GM19463 (cell line): Measurements from ENCODE around the gene SGTB.
"Not testable (repeated sequence)": the region's sequence is repeated elsewhere in the genome, so short reads cannot be mapped to it uniquely, and the experiment has no call there.

ENCODE experiments used
- ATAC-seq: cut with Tn5 transposase; IDR thresholded peaks from one replicate; pipeline ENCODE4 v1.9.1; 2021; ENCODE audit warnings: mild to moderate bottlenecking, moderate library complexity; ENCODE audit not compliant: unreplicated experiment

The SGTB gene

DNA sequence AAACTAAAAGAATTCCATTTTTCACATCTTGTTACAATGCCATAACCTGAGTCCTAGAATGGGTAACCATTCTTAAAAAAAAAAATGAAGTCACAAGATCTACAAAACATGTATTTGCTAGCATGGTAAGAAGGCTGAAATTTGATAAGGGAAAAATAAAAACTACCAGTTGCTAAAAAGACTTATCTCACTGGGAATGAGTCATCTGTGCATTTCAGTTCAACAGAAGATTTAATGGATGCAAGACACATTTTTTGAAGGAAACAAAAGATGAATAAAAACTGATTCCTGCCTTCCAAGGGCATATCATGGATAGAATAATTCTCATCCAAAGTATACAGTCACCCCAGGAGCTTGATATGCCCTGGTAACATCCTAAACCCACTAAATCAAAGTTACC is 47.2 kb downstream of the SGTB start:
- no peak for ATAC-seq

GRCh38 chr5:65672796-65673195 is 49.1 kb downstream of the SGTB start:
- ATAC-seq: no peak

DNA sequence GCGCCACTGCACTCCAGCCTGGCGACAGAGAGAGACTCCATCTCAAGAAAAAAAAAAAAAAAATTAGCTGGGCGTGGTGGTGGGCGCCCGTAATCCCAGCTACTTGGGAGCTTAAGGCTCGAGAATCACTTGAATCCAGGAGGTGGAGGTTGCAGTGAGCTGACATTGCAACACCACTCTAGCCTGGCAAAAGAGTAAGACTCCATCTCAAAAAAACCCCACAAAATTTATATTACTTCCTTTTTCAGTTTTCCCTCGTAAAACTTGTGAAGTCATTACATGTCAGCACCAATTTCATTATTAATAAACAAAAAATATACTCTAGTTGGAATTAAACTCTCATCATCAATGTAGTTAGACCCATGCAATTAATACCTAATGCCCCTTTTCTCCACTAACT is 53.2 kb downstream of the SGTB start:
- no peak for ATAC-seq

DNA sequence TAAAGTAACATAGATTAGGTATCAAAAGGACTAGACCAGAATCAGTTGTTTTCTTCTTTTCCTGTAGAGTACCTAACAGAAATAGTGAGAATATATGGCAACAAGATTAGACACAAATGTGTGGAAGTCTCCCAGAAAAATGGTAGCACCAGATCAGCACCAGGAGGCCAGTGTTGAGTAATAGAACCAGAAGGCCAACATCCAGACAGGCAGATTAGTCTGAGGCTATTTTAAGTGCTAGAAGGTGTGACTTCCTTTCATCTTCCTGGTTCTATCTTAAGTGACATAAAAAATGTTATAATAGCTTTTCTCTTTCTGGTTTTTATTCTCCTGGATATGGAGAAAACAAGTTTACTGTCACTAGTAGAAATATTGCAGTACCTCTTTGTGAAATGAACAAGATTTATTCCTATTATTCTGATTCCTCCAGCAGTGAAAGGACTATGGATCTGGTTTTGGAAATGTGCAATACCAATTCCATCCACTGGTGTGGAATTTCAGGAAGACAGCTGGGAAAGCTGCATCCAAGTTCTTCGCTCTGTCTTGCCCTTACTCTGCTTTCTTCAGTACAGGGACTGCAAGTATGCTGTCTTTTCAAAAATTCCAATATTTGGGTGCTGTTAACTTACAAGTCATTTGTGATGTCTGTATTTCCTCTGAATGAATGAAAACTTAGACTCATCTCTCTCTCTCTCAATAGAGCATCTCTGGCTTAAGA is 57.9 kb downstream of the SGTB start:
- ATAC-seq: no peak

DNA sequence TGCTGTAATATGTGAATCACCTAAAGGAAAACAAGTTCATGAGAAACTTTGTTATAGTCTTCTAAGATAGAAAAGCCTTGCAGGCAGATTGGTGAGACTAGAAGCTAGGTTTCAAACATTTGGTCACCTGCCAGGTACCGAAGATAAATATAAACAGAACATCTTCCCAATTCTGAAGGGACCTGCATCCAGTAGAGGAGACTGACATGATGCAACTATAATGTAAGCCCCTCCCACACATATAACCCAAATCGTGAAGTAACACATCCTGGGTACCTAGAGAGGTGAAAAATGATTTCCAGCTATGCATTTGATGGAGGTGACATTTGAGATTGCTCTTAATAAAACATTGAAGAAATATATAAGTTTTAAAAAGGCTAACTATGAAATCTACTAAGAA is 67.2 kb downstream of the SGTB start:
- ATAC-seq: no peak

DNA sequence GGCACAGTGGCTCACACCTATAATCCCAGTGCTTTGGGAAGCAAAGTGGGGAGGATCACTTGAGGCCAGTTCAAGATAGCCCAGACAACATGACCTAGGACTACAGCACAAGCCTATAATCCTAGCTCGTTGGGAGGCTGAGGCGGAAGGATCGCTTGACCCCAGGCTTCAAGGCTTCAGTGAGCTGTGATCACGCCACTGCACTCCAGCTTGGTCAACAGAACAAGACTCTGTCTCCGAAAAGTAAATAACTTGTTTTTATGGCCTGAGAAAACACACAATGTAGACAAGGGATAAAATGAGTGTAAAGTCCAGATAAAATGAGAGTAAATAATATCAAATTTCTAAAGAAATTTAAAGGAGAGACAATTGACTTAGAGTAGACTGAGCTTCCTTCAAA is 70.8 kb downstream of the SGTB start:
- ATAC-seq: no peak

- no peak for ATAC-seq
These were observed 74.0 kb downstream of the SGTB start for GRCh38 chr5:65647941-65648340.

DNA sequence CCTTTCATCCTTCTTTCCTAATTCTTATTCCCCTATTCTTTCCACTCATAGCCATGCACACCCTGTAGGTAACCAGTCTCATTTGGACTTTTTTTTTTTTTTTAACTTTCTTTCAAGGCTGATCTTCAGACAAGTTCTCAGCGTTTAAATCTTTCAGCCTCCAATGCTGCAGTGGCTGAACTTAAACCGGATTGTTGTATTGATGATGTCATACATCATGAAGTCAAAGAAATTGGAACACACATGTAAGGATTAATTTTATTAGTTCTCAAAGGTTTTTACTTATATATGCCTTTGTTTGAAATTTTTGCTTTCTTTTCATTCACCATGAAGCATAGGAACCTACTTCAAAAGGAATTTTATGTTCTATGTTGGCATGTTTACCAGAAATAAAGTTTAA is 75.0 kb downstream of the SGTB start:
- ATAC-seq: no peak

DNA sequence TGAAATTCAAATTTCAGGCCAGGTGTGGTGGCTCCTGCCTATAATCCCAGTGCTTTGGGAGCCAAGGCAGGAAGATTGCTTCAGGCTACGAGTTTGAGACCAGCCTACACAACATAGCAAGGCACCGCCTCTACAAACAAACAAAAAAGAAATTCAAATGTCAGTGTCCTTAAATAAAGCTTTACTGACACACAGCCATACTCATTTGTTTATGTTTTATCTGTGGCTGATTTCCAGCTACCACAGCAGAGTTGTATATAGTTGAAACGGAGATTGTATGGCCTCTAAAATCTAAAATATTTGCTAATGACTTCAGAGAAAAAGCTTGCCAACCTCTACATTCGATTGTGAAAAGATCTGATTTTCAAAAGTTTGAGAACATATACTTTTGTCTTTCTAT is 81.7 kb downstream of the SGTB start:
- no peak for ATAC-seq

DNA sequence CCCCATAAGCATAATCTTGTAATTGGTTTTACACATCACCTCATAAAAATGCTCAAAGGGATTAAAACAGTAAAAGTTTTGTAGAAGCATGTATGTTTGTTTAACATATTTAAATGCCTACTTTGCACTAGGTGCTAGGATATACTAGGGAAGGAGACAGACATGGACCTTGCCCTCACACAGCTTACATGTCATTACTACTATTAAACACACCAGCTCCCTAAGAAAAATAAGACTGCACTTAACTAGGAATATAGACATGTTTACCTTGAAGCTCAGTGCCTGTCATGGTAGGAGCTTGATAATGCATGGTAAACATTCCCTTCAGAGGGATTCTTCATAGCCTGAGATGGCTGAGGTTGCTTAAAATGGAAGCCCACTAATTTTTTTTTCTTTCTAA is 90.9 kb downstream of the SGTB start:
- no peak for ATAC-seq

DNA sequence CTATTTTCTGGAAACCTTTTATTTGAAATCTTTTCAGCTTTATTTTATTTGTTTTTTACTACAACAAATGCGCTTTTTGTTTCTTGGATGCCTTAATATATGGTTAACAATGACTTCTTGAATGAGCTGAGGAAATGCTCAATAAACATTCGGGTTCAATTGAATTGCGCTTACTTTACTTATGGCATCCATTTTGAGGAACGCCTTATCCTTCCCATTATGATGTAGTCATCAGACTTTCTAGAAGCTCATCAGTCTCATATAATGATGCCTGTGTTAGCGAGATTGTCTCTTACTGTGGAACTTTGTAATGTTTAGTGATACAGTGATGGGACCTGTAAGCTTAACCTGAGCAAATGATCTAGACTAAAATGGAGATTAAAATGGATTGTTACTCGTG is 96.2 kb downstream of the SGTB start:
- no peak for ATAC-seq

- peak; percentile 69 for ATAC-seq
These were observed 97.0 kb downstream of the SGTB start, which contains the start of the genes SHLD3 and TRAPPC13 for GRCh38 chr5:65624571-65625555. Gene SHLD3 (plus strand): TSS chr5:65625027. CDS start chr5:65629588, 4,561 bp downstream. Gene TRAPPC13 (plus strand): TSS chr5:65625027. CDS start chr5:65625061, 34 bp downstream.

DNA sequence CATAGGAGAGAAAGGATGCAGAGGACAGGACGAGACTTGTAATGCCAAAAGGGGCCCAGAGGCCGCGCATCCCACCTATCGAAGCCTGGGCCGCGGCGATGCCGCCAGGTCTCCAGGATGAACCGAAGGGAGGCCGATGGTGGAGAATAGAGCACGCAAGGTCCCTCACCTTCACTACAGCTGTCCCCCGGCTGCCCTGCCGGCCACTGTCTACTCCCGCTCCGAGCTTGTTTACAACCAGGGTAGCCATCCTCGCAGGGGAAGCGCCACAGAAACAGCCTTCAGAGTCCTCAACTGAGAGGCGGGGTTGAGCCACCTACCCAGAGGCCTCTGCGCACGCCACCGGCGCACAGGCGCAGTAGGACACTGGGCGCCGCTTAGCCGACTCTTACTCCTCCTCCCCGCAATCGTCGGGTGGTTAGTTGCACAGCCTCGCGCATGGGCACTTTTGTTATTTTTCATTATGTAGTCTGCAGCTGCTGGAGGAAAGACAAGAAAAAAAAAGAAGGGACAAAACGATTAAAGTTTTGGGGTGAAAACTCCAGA is 97.8 kb downstream of the SGTB start, which contains the start of gene TRIM23:
TSS of gene TRIM23 (minus strand) at position 309 of the 546 bp plus-strand sequence. CDS start at position 250, 59 bp downstream.
- peak; percentile 95 for ATAC-seq

DNA sequence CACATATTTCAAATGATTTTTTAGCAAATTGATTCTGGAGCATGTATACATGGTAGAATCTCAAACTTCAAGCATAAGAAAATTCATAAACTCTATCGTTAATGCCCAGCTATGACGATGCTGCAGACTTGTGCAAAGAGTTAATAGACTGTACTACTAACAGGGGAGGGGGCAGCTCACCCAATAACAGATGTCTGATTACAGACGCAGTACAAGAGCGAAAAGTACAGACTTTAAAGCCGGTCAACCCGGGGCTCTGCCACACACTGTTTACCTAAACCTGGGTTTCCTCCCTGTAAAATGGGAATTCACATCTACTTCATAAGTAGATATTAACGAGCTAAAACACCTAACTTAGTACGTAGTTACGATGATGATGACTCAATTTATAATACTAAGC is 98.4 kb downstream of the SGTB start:
- ATAC-seq: no peak

DNA sequence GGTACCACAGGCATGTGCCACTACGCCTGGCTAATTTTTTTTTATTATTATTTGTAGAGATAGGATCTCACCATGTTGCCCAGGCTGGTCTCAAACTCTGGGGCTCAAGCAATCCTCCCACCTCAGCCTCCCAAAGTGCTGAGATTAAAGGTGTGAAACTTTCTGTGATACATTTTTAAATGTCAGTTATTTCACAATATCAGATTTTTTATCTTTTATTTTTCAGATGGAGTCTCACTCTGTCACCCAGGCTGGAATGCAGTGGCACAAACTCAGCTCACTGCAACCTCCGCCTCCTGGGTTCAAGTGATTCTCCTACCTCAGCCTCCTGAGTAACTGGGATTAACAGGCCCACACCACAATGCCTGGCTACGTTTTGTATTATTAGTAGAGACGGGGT is 99.9 kb downstream of the SGTB start:
- ATAC-seq: not testable (repeated sequence)

DNA sequence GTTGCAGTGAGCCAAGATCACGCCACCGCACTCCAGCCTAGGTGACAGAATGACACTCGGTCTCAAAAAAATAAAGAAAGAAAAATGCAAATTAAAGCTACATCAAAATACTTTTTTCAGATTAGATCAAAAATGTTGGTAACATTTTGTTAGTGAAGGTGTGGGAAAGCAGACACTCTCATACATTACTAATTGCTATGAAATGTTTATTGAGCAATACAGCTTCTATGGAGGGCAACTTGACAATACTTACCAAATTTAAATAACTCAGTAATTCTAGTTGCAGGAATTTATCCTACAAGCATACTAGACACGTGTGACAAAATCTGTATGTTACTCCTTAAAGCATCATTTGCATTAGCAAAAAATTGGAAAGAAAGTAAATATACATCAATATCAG is 101.9 kb downstream of the SGTB start:
- ATAC-seq: no peak
